Measurements from ENCODE around the gene SELE. TPM values are rescaled to one million over a fixed set of nuclear protein-coding genes. Genes with fewer than 3 reads are reported as not detected.
"Not testable (repeated sequence)": the region's sequence is repeated elsewhere in the genome, so short reads cannot be mapped to it uniquely, and the experiment has no call there.

The SELE gene
- polyA plus RNA-seq, 3 donors, result not detected

DNA sequence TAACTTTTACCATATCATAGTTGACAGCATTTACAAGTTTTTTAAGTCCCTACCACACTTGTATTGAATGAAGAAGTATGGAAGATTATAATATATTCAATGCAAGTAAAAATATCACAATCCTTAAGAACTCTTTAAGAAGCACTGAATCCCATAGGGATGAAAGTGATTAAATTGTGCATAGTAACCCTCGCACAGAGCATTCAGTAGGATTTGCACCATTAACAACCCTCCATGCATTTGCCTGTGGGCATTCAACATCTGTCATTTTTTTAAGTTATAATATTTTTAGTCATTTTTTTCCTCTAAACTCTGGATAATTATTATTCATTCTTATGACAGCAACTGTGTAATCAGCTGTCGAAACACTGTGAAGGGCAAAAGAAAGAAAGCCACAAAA is 10.1 kb downstream of the SELE start:
- Mint-ChIP-seq H3K4me1 (no peaks in the 10 kb centered on the region), H3K4me3 (no peak overlapping the region), H3K27me3 (ENCODE audit: low read depth in 3 of 3) (peaks cover 0 to 2% (median 0%) of the 10 kb centered on the region in 3 donors), H3K36me3 (no peaks in the 10 kb centered on the region), H3K27ac (no peak overlapping the region), H3K9me3 (peaks cover 0 to 4% (median 0%) of the 10 kb centered on the region in 7 donors)
- Histone ChIP-seq H3K4me3 (replicated peaks in 1 of 3; ENCODE audit: low read depth in 2 of 3, low read length in 3 of 3) (no peak overlapping the region), H3K4me2 (replicated peaks; ENCODE audit: extremely low read depth, low read length, poor library complexity, severe bottlenecking) (no peak overlapping the region), H3K36me3 (replicated peaks in 1 of 2; ENCODE audit: control insufficient read depth in 1 of 2, insufficient read depth in 2 of 2, low read length in 2 of 2) (no peaks in the 10 kb centered on the region), H3K9ac (ENCODE audit: insufficient read depth, low read length, poor library complexity, severe bottlenecking) (no peak overlapping the region), H3K4me1 (ENCODE audit: control insufficient read depth in 1 of 2, insufficient read depth in 2 of 2, low read length in 2 of 2) (no peaks in the 10 kb centered on the region), H2AFZ (ENCODE audit: insufficient read depth, low read depth, low read length, poor library complexity, severe bottlenecking) (no peak overlapping the region), H3K27ac (ENCODE audit: low read depth in 1 of 2, low read length in 2 of 2) (no peak overlapping the region), H3K79me2 (ENCODE audit: insufficient read depth, low read length) (no peaks in the 10 kb centered on the region), H3K27me3 (ENCODE audit: control insufficient read depth in 2 of 2, insufficient read depth in 2 of 2, low read length in 2 of 2) (no peaks in the 10 kb centered on the region), H3K9me3 (replicated peaks in 1 of 2; ENCODE audit: control insufficient read depth in 1 of 2, insufficient read depth in 1 of 2, low read length in 2 of 2) (no peaks in the 10 kb centered on the region), H4K20me1 (ENCODE audit: insufficient read depth, low read length) (no peaks in the 10 kb centered on the region)
- no CpG with 5 or more reads among the region's 2 CpGs for WGBS (ENCODE audit: insufficient coverage)
- TF ChIP-seq, protein P1, sequence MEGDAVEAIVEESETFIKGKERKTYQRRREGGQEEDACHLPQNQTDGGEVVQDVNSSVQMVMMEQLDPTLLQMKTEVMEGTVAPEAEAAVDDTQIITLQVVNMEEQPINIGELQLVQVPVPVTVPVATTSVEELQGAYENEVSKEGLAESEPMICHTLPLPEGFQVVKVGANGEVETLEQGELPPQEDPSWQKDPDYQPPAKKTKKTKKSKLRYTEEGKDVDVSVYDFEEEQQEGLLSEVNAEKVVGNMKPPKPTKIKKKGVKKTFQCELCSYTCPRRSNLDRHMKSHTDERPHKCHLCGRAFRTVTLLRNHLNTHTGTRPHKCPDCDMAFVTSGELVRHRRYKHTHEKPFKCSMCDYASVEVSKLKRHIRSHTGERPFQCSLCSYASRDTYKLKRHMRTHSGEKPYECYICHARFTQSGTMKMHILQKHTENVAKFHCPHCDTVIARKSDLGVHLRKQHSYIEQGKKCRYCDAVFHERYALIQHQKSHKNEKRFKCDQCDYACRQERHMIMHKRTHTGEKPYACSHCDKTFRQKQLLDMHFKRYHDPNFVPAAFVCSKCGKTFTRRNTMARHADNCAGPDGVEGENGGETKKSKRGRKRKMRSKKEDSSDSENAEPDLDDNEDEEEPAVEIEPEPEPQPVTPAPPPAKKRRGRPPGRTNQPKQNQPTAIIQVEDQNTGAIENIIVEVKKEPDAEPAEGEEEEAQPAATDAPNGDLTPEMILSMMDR (IDR thresholded peaks at IDR 0.05), result no peak
- DNase-seq, result no peak
- intact Hi-C loops (cut with micrococcal nuclease), result no loop called here

DNA sequence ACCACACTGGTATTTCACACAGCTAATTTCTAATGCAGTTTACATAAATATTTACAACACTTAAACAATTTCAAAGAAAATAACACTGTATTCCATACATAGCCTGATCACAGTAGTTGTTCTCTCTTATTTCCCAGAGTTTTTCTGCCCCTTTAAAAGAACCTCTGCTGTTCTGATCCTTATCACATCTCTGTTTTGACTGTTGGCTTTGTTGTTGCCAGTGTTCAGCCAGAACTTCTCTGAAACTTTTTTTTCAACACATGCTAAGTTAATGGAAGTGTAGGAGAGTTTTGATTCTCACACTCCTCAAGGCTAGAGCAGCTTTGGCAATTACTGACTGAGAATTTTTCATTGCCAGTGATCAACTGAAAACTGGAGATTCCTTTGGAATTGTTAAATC is 11.1 kb downstream of the SELE start:
- Histone ChIP-seq H3K4me3 (replicated peaks in 1 of 3; ENCODE audit: low read depth in 2 of 3, low read length in 3 of 3) (no peak overlapping the region), H4K20me1 (ENCODE audit: insufficient read depth, low read length) (no peaks in the 10 kb centered on the region), H3K27me3 (ENCODE audit: control insufficient read depth in 2 of 2, insufficient read depth in 2 of 2, low read length in 2 of 2) (no peaks in the 10 kb centered on the region), H2AFZ (ENCODE audit: insufficient read depth, low read depth, low read length, poor library complexity, severe bottlenecking) (no peak overlapping the region), H3K4me2 (replicated peaks; ENCODE audit: extremely low read depth, low read length, poor library complexity, severe bottlenecking) (no peak overlapping the region), H3K9ac (ENCODE audit: insufficient read depth, low read length, poor library complexity, severe bottlenecking) (no peak overlapping the region), H3K9me3 (replicated peaks in 1 of 2; ENCODE audit: control insufficient read depth in 1 of 2, insufficient read depth in 1 of 2, low read length in 2 of 2) (no peaks in the 10 kb centered on the region), H3K27ac (ENCODE audit: low read depth in 1 of 2, low read length in 2 of 2) (no peak overlapping the region), H3K36me3 (replicated peaks in 1 of 2; ENCODE audit: control insufficient read depth in 1 of 2, insufficient read depth in 2 of 2, low read length in 2 of 2) (no peaks in the 10 kb centered on the region), H3K4me1 (ENCODE audit: control insufficient read depth in 1 of 2, insufficient read depth in 2 of 2, low read length in 2 of 2) (no peaks in the 10 kb centered on the region), H3K79me2 (ENCODE audit: insufficient read depth, low read length) (no peaks in the 10 kb centered on the region)
- H3K9me3 Mint-ChIP-seq, result peaks cover 0 to 4% (median 1%) of the 10 kb centered on the region in 7 donors
- intact Hi-C loops (cut with micrococcal nuclease), result no loop called here
- DNase-seq, result no peak
- TF ChIP-seq, protein P1 (IDR thresholded peaks at IDR 0.05), result no peak
- no peak overlapping the region for H3K4me3 Mint-ChIP-seq
- H3K36me3 Mint-ChIP-seq, result no peaks in the 10 kb centered on the region
- no peaks in the 10 kb centered on the region for H3K4me1 Mint-ChIP-seq
- H3K27me3 Mint-ChIP-seq (ENCODE audit: low read depth in 3 of 3), result peaks cover 0 to 2% (median 0%) of the 10 kb centered on the region in 3 donors
- H3K27ac Mint-ChIP-seq, result no peak overlapping the region

DNA sequence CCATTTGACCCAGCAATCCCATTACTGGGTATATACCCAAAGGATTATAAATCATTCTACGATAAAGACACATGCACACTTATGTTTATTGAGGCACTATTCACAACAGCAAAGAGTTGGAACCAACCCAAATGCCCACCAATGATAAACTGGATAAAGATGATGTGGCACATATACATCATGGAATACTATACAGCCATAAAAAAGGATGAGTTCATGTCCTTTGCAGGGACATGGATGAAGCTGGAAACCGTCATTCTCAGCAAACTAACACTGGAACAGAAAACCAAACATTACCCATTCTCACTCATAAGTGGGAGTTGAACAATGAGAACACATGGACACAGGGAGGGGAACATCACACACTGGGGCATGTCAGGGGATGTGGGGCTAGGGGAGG is 18.8 kb downstream of the SELE start:
- H3K27ac ChIP-seq (ENCODE audit: low read depth in 1 of 2, low read length in 2 of 2); H2AFZ ChIP-seq (ENCODE audit: insufficient read depth, low read depth, low read length, poor library complexity, severe bottlenecking); H3K9ac ChIP-seq (ENCODE audit: insufficient read depth, low read length, poor library complexity, severe bottlenecking); DNase-seq; H3K4me3 ChIP-seq (replicated peaks in 1 of 3; ENCODE audit: low read depth in 2 of 3, low read length in 3 of 3); H3K36me3 ChIP-seq (replicated peaks in 1 of 2; ENCODE audit: control insufficient read depth in 1 of 2, insufficient read depth in 2 of 2, low read length in 2 of 2); H3K27me3 ChIP-seq (ENCODE audit: control insufficient read depth in 2 of 2, insufficient read depth in 2 of 2, low read length in 2 of 2); H3K36me3 Mint-ChIP-seq; H3K9me3 ChIP-seq (replicated peaks in 1 of 2; ENCODE audit: control insufficient read depth in 1 of 2, insufficient read depth in 1 of 2, low read length in 2 of 2); H3K4me2 ChIP-seq (replicated peaks; ENCODE audit: extremely low read depth, low read length, poor library complexity, severe bottlenecking); intact Hi-C loops (cut with micrococcal nuclease); H4K20me1 ChIP-seq (ENCODE audit: insufficient read depth, low read length); H3K27ac Mint-ChIP-seq; H3K4me3 Mint-ChIP-seq; H3K27me3 Mint-ChIP-seq (ENCODE audit: low read depth in 3 of 3): not testable (repeated sequence)
- Histone ChIP-seq H3K4me1 (ENCODE audit: control insufficient read depth in 1 of 2, insufficient read depth in 2 of 2, low read length in 2 of 2) (peaks cover 6 to 21% of the 10 kb centered on the region in 2 donors), H3K79me2 (ENCODE audit: insufficient read depth, low read length) (peaks cover 16% of the 10 kb centered on the region)
- Mint-ChIP-seq H3K9me3 (peaks cover 13 to 26% (median 20%) of the 10 kb centered on the region in 7 donors), H3K4me1 (peaks cover 11% of the 10 kb centered on the region)
- no CpG with 5 or more reads among the region's 2 CpGs for WGBS (ENCODE audit: insufficient coverage)

Measured in CD14-positive monocyte (primary cell).